Stimulated activated CD8-positive, alpha-beta memory T cell treated with anti-CD3 and anti-CD28 coated beads, Interleukin-15, amount 100 ng/mL, for 24 hours (primary cell): ENCODE data around the gene CEP97.

Source experiments
- DNase-seq: peaks from one replicate; pipeline ENCODE4 v3.0.0-alpha.2; 2020; ENCODE audit warnings: low read depth

CEP97 gene

DNA sequence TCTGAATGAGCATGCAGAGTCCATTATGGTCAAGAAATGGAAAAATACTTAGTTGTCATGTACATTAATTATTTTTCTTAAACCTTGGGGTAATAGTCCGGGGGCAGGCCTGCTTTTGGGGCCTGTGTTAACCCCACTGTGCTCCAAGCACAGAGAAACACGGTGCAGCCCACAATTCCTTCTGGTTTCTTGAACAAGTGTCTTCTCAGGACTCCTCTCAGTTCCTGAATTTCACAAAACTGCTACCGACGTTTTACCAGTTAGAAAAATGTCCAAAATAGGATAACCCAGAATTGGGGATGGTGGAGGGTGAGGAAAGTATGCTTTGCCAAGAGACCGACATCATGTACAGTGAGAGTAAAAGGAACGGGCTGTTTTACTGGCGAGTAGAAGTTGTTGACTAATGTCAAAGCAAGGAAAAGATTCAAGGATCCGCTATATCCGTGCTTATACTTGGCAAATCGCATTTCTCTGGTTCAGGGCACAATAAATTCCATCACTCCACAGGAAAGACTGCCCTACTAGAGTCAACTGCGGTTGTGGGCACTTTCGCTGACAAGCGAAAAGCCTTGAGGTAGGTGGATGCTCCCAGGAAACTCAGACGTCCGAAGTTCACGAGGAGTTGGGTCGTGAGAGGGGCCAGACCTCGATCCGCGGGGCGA, 54.1 kb downstream of the CEP97 start:
- no peak for DNase-seq

DNA sequence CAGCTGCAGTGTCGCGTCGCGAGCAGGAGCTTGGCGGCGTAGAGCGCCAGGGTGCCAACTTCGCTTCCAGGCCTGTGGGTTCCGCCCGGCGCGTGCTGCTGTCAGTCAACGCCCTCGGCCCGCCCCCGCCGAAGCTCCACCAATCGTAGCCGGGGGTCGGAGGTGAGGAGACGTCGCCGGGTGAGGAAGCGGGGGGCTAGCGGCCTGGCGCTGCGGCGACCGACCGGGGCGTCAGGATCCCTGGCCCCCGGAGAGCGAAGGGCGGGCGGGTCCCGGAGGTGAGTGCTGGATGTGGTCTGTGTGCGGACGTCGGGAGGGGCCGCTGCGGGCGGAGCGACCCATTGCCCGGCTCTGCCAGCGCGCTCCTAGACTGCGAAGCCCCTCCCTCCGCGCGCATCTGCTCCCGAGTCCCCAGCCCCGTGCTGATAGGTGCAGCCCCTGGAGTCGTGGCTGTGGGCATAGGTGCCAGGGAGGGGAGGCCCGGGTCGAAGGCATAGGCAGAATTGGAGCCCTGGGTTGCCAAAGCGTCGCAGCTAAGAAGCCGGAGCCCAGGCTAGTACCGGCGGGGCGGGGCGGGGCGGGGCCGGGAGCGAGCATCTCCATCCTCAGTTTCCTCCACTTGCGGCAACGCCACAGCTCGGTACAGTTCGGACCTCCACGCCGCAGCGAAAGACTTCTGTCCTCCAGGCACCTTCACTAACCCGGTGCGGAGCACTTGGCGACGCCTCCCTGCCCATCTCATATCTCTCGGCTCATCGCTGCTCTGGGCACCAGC, 54.8 kb downstream of the CEP97 start, which contains the start of gene NXPE3:
Gene NXPE3 (plus strand): TSS at position 165 of the 775 bp plus-strand sequence. CDS start 6,386 bp downstream, outside the sequence.
- DNase-seq, result peak; percentile 73

DNA sequence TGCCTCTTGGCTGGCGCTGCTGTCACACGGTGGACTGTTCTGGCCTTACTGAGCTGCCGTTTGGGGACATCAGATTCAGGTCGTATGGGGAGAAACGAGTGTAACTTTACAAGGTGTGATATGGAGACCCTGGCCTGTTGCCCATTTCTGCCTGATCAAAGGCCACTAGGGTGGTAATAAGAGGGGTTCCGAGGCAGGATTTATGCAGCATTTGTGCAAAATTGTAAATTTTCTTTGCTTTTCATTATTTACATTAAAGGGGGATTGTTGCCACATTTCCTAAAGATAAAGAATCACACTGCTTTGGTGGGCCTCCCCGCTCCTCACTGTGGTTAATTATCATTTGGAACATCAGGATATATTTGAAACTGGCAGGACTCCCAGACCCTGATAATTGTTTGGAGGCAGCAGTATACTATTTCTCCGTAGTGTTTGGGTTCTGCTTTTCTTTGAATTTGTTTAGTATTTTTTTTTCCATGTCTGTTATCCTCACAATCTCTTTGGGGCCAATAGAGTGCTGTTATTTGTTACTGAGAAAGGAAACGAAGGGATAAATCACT, 55.5 kb downstream of the CEP97 start:
- no peak for DNase-seq

DNA sequence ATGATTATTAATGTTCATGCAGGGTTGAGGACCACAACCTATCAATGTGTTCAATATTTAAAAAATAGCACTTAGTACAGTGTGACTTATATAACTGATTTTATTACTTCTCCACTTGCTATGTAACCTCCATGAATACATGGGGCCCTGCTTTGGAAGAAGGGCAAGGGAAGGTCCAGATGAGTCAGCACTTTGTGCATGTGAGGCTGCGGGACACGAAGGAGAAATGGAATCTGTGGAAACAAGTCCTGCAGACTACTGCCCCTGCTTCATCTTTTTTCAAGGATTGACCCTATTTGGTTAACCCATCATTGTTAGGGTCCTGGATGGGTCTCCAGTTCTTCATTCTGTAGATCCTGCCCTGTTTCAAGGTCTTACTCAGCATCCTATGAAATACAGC, 56.2 kb downstream of the CEP97 start:
- DNase-seq, result no peak

DNA sequence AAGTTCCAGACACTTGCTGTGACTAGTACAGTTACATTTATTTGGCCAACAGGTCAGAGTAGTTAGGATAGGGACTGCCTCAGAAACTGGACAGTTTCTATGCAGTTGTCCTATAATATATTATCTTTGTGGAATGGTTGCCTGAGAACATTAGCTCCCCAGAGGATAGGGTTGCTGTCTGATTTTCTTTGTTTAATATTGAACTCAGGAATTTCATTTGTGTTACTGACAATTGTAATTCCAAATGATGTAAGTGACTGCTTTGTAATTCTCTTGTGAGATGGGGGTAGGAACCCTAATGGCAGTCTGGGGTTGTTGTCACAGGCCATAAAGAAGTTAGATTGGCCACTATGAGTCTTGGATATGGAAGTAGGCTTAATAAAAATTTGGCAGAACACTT, 56.8 kb downstream of the CEP97 start:
- DNase-seq, result no peak

DNA sequence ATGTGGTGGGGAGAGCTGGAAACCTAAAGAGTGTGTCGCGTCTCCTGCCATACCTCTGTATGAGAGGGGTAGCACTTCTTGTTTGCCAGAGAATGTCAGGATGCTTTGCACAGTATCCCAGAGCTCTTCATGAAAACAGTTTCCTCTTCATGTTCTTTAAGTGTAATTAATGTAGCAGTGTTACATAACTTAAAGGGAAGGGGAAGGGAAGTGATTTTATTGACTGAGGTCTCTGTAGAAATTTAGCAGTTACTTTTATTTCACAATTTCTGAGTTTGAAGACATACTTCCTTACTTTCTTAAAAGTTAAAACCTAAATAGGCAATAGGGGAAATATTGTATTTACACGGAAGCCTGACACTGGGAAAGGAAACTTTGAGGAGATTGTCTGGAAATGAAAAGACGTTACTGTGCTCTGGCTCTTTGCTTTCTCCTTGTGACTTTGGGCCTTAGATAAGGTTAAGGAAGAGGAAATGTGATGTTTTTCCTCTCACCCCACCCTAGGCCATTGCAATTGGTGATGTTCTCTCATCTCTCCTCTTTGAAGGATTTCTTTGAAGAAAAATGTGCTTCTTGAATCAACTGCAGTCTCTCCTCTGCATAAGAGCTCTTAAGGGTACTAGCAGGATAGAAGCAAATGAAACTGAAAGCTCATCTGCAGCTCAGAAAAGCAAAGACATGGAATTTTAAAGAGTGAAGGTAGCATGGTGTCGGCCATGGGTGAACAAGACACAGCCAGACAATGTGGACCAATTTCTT, 60.6 kb downstream of the CEP97 start:
- no peak for DNase-seq

DNA sequence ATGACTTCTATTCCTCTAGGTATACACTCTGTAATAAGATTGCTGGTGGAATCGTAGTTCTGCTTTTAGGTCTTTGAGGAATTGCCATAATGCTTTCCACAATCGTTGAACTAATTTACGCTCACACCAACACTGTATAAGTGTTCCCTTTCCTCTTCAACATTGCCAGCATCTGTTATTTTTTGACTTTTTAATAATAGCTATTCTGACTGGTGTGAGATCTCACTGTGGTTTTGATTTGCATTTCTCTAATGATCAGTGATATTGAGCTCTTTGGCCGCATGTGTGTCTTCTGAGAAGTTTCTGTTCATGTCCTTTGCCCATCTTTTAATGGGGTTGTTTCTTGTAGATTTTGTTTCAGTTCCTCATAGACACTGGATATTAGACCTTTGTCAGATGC, 67.4 kb downstream of the CEP97 start:
- no peak for DNase-seq

DNA sequence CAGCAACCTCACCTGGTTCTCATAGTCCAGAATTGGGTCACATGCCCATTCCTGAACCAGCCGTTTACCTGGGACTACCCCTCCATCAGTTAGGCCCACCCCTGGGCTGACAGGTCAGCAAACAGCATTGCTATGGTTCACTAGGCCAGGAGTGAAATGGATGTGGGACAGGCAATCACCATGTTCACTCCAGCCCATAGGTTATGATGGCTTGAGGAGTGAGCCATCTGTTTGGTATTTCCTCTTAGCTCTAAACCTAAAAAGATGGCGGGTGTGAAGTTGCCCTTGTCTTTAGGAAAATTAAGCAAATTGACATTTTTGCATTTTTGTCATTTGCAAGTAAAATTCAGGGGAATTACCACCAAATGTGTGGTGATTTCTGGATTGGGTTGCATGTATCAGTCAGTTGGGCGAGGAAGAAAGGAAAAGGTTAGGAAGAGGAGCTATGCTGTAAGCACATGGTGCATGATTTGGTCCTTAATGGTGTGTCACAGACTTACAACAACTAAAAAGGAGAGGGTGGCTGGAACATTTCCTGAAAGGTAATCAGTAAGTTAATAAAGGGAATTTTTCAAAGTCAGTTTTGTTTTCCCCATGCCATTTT, 71.8 kb downstream of the CEP97 start:
- no peak for DNase-seq

DNA sequence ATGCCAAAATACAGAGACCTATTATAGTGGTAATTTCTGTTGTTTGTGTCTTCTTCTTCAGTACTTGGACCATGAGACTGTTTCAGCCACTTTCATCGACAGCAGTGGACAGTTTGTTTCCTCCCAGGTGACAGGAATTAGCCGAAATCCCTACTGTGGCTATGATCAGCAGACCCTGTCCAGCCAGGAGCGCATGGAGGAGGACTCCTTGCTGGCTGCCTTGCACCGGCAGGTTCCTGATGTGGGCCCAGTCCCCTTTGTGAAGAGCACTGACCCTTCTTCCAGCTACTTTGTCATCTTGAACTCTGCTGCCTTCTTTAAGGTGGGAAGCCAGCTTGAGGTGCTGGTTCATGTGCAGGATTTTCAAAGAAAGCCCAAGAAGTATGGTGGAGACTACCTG, 76.8 kb downstream of the CEP97 start:
- DNase-seq, result no peak

DNA sequence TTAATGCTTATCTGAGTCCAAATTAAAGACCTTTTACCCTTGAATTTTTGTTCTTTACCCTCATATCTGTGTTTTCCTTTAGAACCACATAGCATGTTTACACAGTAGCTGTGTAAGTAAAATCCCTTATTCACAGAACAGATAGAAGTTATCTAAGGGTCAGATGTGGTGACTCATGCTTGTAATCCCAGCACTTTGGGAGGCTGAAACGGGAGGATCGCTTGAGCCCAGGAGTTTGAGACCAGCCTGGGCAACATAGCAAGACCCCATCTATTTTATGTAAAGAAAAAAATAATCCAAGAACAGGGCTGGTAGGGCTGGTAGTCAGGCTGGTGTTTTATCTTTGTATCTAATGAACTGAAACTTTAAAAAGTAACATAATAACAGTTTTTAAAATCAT, 77.8 kb downstream of the CEP97 start:
- DNase-seq, result no peak

DNA sequence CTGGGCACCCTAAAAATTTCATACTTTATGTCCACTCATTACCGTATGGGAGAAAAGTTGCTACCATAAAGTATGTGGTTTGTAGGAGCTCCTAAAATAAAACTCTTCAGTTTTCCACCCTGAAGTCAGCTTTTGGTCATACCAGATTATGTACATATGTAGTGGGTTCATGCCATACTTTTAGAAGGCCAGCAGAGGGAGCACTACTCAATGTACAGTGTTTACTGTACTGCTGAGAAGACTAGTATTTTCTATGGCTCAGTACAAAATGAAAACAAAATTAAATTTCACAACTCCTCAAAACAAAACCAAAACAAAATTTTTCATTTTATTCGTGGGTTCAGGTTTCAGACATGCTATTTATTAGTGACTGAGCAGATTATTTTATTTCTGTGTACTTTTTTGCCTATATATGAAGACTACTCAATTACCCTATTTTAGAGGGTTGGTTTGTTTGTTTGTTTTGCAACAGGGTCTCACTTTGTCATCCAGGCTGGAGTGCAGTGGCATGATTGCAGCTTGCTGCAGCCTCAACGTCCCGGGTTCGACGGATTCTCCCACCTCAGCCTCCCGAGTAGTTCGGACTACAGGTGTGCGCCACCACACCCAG, 78.9 kb downstream of the CEP97 start:
- DNase-seq, result no peak

DNA sequence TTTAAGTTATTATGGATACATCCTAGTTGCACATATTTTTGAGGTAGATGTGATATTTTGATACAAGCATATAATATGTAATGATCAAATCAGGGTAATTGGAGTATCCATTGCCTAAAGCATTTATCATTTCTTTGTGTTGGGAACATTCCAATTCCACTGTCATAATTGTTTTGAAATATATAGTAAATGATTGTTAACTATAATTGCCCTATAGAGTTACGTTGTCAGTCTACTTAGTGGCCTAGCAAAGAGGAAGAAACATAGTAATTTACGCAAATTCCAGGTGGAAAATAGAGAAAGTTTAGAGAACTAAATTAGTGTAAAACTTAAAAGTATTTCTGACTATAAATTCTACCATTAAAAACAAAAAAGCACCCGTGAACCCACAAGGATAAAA, 79.5 kb downstream of the CEP97 start:
- DNase-seq, result no peak

DNA sequence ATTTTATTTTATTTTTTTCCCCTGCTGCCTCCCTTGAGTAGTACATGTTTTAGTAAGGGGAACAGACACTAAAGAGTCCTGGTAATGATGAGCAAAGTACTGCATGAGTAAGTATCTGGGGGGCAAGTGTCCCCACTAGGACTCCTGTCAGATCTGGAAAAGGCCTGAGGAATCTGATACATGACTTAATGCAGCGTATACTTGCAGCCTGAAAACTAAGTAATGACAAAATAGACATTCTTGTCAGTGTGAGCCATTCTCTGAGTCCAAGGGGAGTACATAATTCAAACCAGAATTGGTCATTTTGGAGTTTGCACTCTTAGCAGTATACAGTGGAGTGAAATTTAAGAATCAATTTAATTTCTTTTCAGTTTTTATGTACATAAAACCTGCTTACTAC, 82.1 kb downstream of the CEP97 start:
- DNase-seq, result no peak

DNA sequence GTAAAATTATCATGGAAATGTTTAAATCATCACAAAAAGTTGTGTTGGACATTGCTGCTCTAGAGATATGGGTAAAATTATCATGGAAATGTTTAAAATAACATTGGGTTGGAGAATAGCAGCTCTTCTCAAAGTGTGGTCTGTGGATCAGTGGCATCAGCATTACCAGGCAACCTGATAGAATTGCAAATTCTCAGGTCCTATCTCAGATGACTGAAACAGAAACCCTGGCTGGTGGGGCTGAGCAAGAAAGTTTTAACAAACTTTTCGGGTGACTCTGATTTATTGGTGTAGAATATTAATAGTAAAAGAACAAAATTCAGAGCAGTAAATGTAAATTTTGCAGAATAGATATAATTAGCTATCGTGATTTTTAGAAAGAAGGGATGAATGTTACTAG, 83.5 kb downstream of the CEP97 start:
- DNase-seq, result no peak

DNA sequence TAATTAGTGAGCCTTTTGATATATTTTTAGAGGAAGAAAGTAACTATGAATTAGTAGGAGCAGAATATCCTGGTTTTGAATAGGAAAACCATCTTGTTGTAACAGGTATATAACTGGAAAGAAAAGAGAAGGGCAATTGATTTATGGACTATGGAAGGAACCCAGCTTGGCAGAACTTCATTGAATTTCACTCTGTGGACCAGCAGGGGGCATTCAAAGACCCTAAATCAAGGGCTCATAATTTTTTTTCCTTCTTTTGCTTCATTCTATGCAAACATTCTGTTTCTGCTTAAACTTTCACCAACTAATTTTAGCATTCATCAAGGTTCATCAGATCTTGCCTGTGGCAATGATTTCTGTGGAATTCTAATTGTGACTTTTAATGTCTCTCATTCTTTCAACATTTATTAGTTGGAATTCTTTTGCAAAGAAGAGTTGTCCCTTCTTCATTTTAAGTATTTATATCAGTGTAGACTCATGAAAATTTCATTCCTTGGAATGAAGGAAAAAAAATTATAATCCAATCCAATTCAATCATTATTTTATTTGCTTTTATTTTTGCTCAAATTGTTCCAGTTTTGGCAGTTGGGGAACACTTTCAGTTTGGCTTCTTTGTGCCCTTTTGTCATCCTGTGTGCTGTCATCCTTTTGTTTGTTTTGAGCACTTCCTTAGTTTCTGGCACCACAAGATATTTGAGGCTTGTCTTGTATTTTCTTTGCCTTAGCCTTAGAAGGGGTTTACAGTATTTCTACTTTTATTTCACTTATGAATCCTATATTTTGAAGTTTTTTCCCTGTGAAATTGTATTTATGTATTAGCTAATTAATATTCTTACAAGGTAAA, 85.0 kb downstream of the CEP97 start:
- no peak for DNase-seq

DNA sequence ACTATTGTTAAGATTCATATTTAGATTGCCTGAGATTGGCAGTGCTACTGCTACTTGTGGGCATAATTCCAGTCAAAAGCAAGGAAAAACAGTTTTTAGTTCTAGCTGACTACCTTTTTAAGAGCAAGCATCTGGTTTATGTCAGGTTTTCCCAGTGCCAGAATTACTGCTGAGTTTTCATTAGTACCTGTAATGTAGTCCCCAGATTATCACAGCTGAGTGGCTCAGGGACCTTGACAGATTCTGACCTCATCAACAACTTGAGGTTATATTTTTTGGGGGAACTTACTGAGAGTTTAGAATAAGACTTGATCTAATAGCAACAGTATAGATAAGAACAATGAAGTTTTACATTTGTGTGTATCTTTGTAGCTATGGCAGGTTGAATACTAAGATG, 85.6 kb downstream of the CEP97 start:
- no peak for DNase-seq

DNA sequence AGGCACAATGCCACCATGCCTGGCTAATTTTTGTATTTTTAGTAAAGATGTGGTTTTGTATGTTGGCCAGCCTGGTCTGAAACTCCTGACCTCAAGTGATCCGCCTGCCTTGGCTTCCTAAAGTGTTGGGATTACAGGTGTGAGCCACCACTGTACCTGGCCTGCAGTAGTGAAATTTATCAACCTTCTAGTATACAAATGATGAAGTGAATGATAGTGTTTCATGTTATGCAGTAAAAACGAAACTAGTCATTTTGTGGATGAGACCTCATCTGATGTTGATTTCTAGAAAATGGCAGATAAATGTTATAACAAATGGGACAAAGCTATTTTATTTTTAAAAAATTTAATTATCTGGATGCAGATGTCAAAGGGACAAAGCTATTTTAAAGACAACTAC, 87.5 kb downstream of the CEP97 start:
- DNase-seq, result no peak

DNA sequence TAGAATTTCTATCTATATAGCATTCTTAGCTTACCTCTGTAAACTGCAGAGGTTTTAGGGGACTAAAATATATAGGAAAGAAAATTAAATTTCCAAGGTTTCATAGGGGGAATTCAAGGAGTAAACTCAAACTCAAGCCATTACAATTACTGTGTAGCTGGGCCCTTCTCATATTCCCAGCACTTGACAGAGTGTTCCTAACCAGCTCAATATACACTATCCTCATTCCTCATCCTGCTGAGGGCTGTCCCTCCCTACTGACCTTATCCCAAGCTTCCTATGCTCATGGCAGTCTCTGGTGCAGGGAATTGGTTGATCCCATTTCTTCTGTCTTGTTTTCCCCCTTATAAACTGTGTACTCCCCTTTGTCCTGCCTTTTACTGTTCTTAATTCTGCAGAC, 88.5 kb downstream of the CEP97 start:
- no peak for DNase-seq

DNA sequence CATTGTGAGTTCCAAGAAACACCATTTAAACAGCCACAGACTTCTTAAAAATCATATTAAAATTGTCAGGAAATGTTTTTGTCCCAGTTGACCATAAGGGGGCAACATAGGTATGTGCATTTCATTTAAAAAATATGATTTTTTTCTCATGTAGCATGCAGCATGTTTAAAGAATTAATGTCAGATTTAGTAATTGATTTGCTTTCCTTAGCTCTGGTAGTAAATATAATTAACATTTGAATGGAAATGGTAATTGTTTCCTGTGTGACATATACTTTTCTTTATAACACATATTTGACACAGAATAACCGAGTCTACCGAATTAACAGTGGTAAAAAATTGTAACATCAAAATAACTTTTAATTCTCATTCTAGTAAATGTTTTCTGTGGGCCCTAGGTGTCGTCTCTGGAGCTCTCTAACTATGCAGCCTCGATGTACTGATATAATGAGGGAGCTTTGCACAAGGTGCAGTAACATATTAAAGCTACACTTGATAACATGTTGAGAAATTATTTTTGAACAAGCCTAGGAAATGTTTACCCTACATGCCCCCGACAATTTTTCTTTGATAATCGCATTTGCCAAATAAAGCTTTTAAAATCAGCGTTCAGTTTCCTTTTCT, 89.5 kb downstream of the CEP97 start:
- DNase-seq, result no peak

DNA sequence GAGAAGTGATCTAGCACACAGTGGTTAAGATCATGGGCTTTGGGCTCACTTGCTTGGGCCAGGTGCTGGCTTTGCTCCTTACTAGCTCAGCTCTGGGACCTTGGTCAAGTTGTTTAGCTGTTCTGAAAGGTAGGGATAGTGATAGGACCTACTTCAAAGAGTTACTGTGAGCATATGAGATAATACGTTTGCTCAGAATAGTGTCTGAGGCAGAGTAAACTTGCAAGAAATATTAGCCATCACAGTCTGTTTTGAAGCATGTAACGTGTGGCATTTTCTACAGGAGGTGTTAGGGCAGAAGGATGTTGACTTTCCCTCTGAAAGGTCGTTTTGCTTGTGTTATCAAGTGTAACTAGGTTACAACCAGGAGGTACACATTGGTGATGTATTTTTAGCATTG, 90.4 kb downstream of the CEP97 start:
- no peak for DNase-seq
